Fibroblast of lung (primary cell): ENCODE data around the gene LTB. TPM values are rescaled to one million over a fixed set of nuclear protein-coding genes. Genes with fewer than 3 reads are reported as not detected.

Experiments
- DNase-seq, 2 donors: peaks; one replicate each; pipeline versions ENCODE4 v3.0.0 to v3.0.0-alpha.2; 2010; ENCODE audit warnings: low read depth in 2 of 2
- H2AFZ ChIP-seq: 2 replicates; pipeline ENCODE4 v1.5.1; 2012; ENCODE audit warnings: low read length, control low read depth, inconsistent platforms
- H3K27ac ChIP-seq: 2 replicates; pipeline ENCODE4 v1.5.1; 2011; ENCODE audit warnings: low read length, control low read depth; ENCODE audit not compliant: insufficient read depth
- H3K27me3 ChIP-seq: 2 replicates; pipeline ENCODE4 v1.5.1; 2011; ENCODE audit warnings: mild to moderate bottlenecking, low read length; ENCODE audit not compliant: control insufficient read depth, insufficient read depth
- H3K36me3 ChIP-seq: 2 replicates; pipeline ENCODE4 v1.5.1; 2011; ENCODE audit warnings: low read length; ENCODE audit not compliant: control insufficient read depth, insufficient read depth
- H3K4me1 ChIP-seq: 2 replicates; pipeline ENCODE4 v1.5.1; 2011; ENCODE audit warnings: low read length; ENCODE audit not compliant: control insufficient read depth, insufficient read depth; ENCODE audit errors: extremely low read depth
- H3K4me2 ChIP-seq: 2 replicates; pipeline ENCODE4 v1.5.1; 2011; ENCODE audit warnings: low read length, control low read depth; ENCODE audit not compliant: insufficient read depth; ENCODE audit errors: extremely low read depth
- H3K4me3 ChIP-seq, 4 experiments: fragments of 200-600 bp in 1 of 4; sonication (generic) in 1 of 4; replicated peaks in 1 of 4; 2 replicates each; pipeline ENCODE4 v1.5.1; 2011 to 2016; ENCODE audit warnings: low read length in 4 of 4, low read depth in 3 of 4, mild to moderate bottlenecking in 3 of 4, control low read depth in 2 of 4, inconsistent platforms in 1 of 4, mixed read lengths in 1 of 4; ENCODE audit not compliant: insufficient read depth in 1 of 4; ENCODE audit errors: control extremely low read depth in 1 of 4
- H3K79me2 ChIP-seq: 2 replicates; pipeline ENCODE4 v1.5.1; 2012; ENCODE audit warnings: mild to moderate bottlenecking, low read length, inconsistent platforms; ENCODE audit not compliant: control insufficient read depth, insufficient read depth
- H3K9ac ChIP-seq: 2 replicates; pipeline ENCODE4 v1.5.1; 2011; ENCODE audit warnings: mild to moderate bottlenecking, low read length, control low read depth; ENCODE audit not compliant: insufficient read depth
- H3K9me3 ChIP-seq: 2 replicates; pipeline ENCODE4 v1.5.1; 2012; ENCODE audit warnings: low read depth, low read length; ENCODE audit not compliant: control insufficient read depth, insufficient read depth
- H4K20me1 ChIP-seq: 2 replicates; pipeline ENCODE4 v1.5.1; 2011; ENCODE audit warnings: low read length; ENCODE audit not compliant: control insufficient read depth, insufficient read depth; ENCODE audit errors: extremely low read depth
- EZH2 ChIP-seq: IDR thresholded peaks from 2 replicates; pipeline ENCODE4 v1.5.1; 2012; ENCODE audit warnings: low read length, control low read depth, mild to moderate bottlenecking; ENCODE audit errors: missing control alignments
- polyA plus RNA-seq, 2 donors: library from polyadenylated mRNA; depleted of rRNA in 1 of 2; stranded (reverse) in 1 of 2; unstranded in 1 of 2; fragments of >200 nt; gene quantifications; 2 replicates each; pipeline ENCODE4 v1.2.1, GENCODE V29; 2011 to 2012; ENCODE audit warnings: missing spikeins in 1 of 2
- total RNA-seq: library from RNA; depleted of rRNA; stranded (reverse); fragments of >200 nt; gene quantifications from 2 replicates; pipeline ENCODE4 v1.2.1, GENCODE V29; 2014
- TF ChIP-seq, protein P1 (sequence below), 2 donors: IDR thresholded peaks in 1 of 2; conservative IDR thresholded peaks in 1 of 2; 1 replicate in 1 of 2; 2 replicates in 1 of 2; pipeline ENCODE4 v1.5.1; 2011 to 2012; ENCODE audit warnings: low read length in 2 of 2, control low read depth in 1 of 2, inconsistent platforms in 1 of 2, low read depth in 1 of 2, mild to moderate bottlenecking in 1 of 2

Gene LTB
- total and polyA plus RNA-seq, 2 donors (not counting 1 experiment from before 2014, with no cell fraction given): not detected

DNA sequence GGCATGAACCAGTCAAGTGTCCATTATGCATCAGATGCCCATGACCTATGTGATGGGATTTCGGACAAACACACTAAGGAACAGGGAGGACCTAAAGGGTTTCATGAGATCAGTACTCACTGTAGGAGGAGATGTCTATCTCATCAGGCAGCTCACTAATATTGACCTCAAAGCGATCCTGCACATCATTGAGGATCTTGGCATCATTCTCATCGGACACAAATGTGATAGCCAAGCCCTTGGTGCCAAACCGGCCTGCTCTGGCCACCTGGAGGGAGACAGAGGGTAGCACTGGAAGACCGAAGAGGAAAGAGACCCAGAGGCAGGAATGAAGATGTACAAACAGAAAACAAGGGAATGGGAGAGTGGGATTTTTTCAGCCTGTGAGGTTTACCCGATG is 51.6 kb downstream of the LTB start:
- H2AFZ ChIP-seq: no peak overlapping the region
- DNase-seq: no peak
- TF ChIP-seq, protein P1, sequence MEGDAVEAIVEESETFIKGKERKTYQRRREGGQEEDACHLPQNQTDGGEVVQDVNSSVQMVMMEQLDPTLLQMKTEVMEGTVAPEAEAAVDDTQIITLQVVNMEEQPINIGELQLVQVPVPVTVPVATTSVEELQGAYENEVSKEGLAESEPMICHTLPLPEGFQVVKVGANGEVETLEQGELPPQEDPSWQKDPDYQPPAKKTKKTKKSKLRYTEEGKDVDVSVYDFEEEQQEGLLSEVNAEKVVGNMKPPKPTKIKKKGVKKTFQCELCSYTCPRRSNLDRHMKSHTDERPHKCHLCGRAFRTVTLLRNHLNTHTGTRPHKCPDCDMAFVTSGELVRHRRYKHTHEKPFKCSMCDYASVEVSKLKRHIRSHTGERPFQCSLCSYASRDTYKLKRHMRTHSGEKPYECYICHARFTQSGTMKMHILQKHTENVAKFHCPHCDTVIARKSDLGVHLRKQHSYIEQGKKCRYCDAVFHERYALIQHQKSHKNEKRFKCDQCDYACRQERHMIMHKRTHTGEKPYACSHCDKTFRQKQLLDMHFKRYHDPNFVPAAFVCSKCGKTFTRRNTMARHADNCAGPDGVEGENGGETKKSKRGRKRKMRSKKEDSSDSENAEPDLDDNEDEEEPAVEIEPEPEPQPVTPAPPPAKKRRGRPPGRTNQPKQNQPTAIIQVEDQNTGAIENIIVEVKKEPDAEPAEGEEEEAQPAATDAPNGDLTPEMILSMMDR (conservative IDR thresholded peaks at IDR 0.05 in 1 of 2, IDR thresholded peaks at IDR 0.05 in 1 of 2; ENCODE audit: low read depth in 1 of 2, low read length in 2 of 2): no peak
- no peak for TF ChIP-seq EZH2
- no peaks in the 10 kb centered on the region for H3K9me3 ChIP-seq
- no peaks in the 10 kb centered on the region for H3K27me3 ChIP-seq
- H3K4me1 ChIP-seq: peaks cover 8% of the 10 kb centered on the region
- H3K4me2 ChIP-seq: no peak overlapping the region
- no peak overlapping the region for H3K9ac ChIP-seq
- peaks cover 11% of the 10 kb centered on the region for H3K79me2 ChIP-seq
- no peak overlapping the region for H3K27ac ChIP-seq
- peaks cover 32% of the 10 kb centered on the region for H3K36me3 ChIP-seq
- no peaks in the 10 kb centered on the region for H4K20me1 ChIP-seq
- no peak overlapping the region for H3K4me3 ChIP-seq

Other genes starting within 250 kb of the LTB start
Only the 30 nearest of the 35 such genes appear.
- 28.5 and 85.2 TPM in 2 replicates for gene MICA, start 178.8 kb downstream of the LTB start, total RNA-seq
- 54.2 and 81.1 TPM in 2 replicates for gene MICA, start 178.8 kb downstream of the LTB start, polyA plus RNA-seq
- gene MICB, start 84.3 kb downstream of the LTB start, total RNA-seq: 6.2 and 17.2 TPM in 2 replicates
- 18.6 and 19.2 TPM in 2 replicates for gene MICB, start 84.3 kb downstream of the LTB start, polyA plus RNA-seq
- gene MCCD1, start 53.5 kb downstream of the LTB start, total RNA-seq: not detected in 2 replicates
- not detected in 2 replicates for gene MCCD1, start 53.5 kb downstream of the LTB start, polyA plus RNA-seq
- 192 and 370 TPM in 2 replicates for gene DDX39B, start 40.4 kb downstream of the LTB start, total RNA-seq
- gene DDX39B, start 40.4 kb downstream of the LTB start, polyA plus RNA-seq: 323 and 410 TPM in 2 replicates
- gene ATP6V1G2, start 35.8 kb downstream of the LTB start, total RNA-seq: 4.1 and 11.2 TPM in 2 replicates
- 9.1 and 16.0 TPM in 2 replicates for gene ATP6V1G2, start 35.8 kb downstream of the LTB start, polyA plus RNA-seq
- 44.3 and 47.5 TPM in 2 replicates for gene NFKBIL1, start 34.8 kb downstream of the LTB start, total RNA-seq
- gene NFKBIL1, start 34.8 kb downstream of the LTB start, polyA plus RNA-seq: 3.7 and 5.1 TPM in 2 replicates
- not detected in 2 replicates for gene LTA, start 10.1 kb downstream of the LTB start, total RNA-seq
- not detected in 2 replicates for gene LTA, start 10.1 kb downstream of the LTB start, polyA plus RNA-seq
- not detected in 2 replicates for gene TNF, start 6.9 kb downstream of the LTB start, total RNA-seq
- gene TNF, start 6.9 kb downstream of the LTB start, polyA plus RNA-seq: not detected in 2 replicates
- not detected in 2 replicates for gene LST1, start 3.9 kb upstream of the LTB start, total RNA-seq
- not detected in 2 replicates for gene LST1, start 3.9 kb upstream of the LTB start, polyA plus RNA-seq
- gene NCR3, start 10.6 kb upstream of the LTB start, total RNA-seq: not detected in 2 replicates
- not detected in 2 replicates for gene NCR3, start 10.6 kb upstream of the LTB start, polyA plus RNA-seq
- gene AIF1, start 32.8 kb upstream of the LTB start, total RNA-seq: not detected in 2 replicates
- not detected in 2 replicates for gene AIF1, start 32.8 kb upstream of the LTB start, polyA plus RNA-seq
- gene PRRC2A, start 38.3 kb upstream of the LTB start, total RNA-seq: 22.9 and 46.6 TPM in 2 replicates
- 26.9 and 50.7 TPM in 2 replicates for gene PRRC2A, start 38.3 kb upstream of the LTB start, polyA plus RNA-seq
- gene BAG6, start 70.2 kb upstream of the LTB start, total RNA-seq: 90.9 and 124 TPM in 2 replicates
- 75.3 and 111 TPM in 2 replicates for gene BAG6, start 70.2 kb upstream of the LTB start, polyA plus RNA-seq
- gene APOM, start 73.5 kb upstream of the LTB start, total RNA-seq: 0.99 and 1.0 TPM in 2 replicates
- gene APOM, start 73.5 kb upstream of the LTB start, polyA plus RNA-seq: 3.9 and 5.4 TPM in 2 replicates
- 20.6 and 26.2 TPM in 2 replicates for gene C6orf47, start 78.4 kb upstream of the LTB start, total RNA-seq
- 6.6 and 7.9 TPM in 2 replicates for gene C6orf47, start 78.4 kb upstream of the LTB start, polyA plus RNA-seq
- gene GPANK1, start 82.6 kb upstream of the LTB start, total RNA-seq: 15.0 and 17.2 TPM in 2 replicates
- gene GPANK1, start 82.6 kb upstream of the LTB start, polyA plus RNA-seq: 12.7 and 13.1 TPM in 2 replicates
- 67.2 and 70.9 TPM in 2 replicates for gene CSNK2B, start 83.7 kb upstream of the LTB start, total RNA-seq
- gene CSNK2B, start 83.7 kb upstream of the LTB start, polyA plus RNA-seq: 84.9 and 124 TPM in 2 replicates
- gene LY6G5B, start 87.6 kb upstream of the LTB start, total RNA-seq: 1.3 and 2.0 TPM in 2 replicates
- gene LY6G5B, start 87.6 kb upstream of the LTB start, polyA plus RNA-seq: 2.8 and 2.9 TPM in 2 replicates
- 0.51 and 0.83 TPM in 2 replicates for gene LY6G5C, start 98.6 kb upstream of the LTB start, total RNA-seq
- 2.0 and 2.9 TPM in 2 replicates for gene LY6G5C, start 98.6 kb upstream of the LTB start, polyA plus RNA-seq
- gene ABHD16A, start 120.9 kb upstream of the LTB start, total RNA-seq: 62.1 and 72.0 TPM in 2 replicates
- gene ABHD16A, start 120.9 kb upstream of the LTB start, polyA plus RNA-seq: 24.2 and 25.1 TPM in 2 replicates
- not detected in 2 replicates for gene LY6G6F, start 124.4 kb upstream of the LTB start, total RNA-seq
- gene LY6G6F, start 124.4 kb upstream of the LTB start, polyA plus RNA-seq: not detected in 2 replicates
- gene LY6G6D, start 132.9 kb upstream of the LTB start, total RNA-seq: not detected in 2 replicates
- not detected in 2 replicates for gene LY6G6D, start 132.9 kb upstream of the LTB start, polyA plus RNA-seq
- gene LY6G6C, start 139.3 kb upstream of the LTB start, total RNA-seq: not detected in 2 replicates
- not detected in 2 replicates for gene LY6G6C, start 139.3 kb upstream of the LTB start, polyA plus RNA-seq
- not detected in 2 replicates for gene MPIG6B, start 140.9 kb upstream of the LTB start, total RNA-seq
- gene MPIG6B, start 140.9 kb upstream of the LTB start, polyA plus RNA-seq: not detected in 2 replicates
- gene DDAH2, start 146.9 kb upstream of the LTB start, total RNA-seq: 97.3 and 119 TPM in 2 replicates
- 42.5 and 43.4 TPM in 2 replicates for gene DDAH2, start 146.9 kb upstream of the LTB start, polyA plus RNA-seq
- 439 and 615 TPM in 2 replicates for gene CLIC1, start 154.1 kb upstream of the LTB start, total RNA-seq
- 639 and 788 TPM in 2 replicates for gene CLIC1, start 154.1 kb upstream of the LTB start, polyA plus RNA-seq
- 2.3 and 4.3 TPM in 2 replicates for gene MSH5, start 157.6 kb upstream of the LTB start, total RNA-seq
- gene MSH5, start 157.6 kb upstream of the LTB start, polyA plus RNA-seq: 6.0 and 11.1 TPM in 2 replicates
- 0.26 and 0.50 TPM in 2 replicates for gene SAPCD1, start 180.2 kb upstream of the LTB start, total RNA-seq
- 1.3 and 1.4 TPM in 2 replicates for gene SAPCD1, start 180.2 kb upstream of the LTB start, polyA plus RNA-seq
- gene VWA7, start 194.9 kb upstream of the LTB start, total RNA-seq: under 0.01 and 0.66 TPM in 2 replicates
- gene VWA7, start 194.9 kb upstream of the LTB start, polyA plus RNA-seq: 0.16 and 0.60 TPM in 2 replicates
- 29.8 and 53.5 TPM in 2 replicates for gene VARS1, start 213.3 kb upstream of the LTB start, total RNA-seq
- gene VARS1, start 213.3 kb upstream of the LTB start, polyA plus RNA-seq: 16.0 and 31.0 TPM in 2 replicates